Activated gamma-delta T cell treated with anti-CD3 and anti-CD28 coated beads, Interleukin-2, amount 50 U/mL, for 16 hours (primary cell): ENCODE measurements around the gene PPM1G.
"Not testable (repeated sequence)": the region's sequence is repeated elsewhere in the genome, so short reads cannot be mapped to it uniquely, and the experiment has no call there.

Experiments used
- DNase-seq: peaks from one replicate; pipeline ENCODE4 v3.0.0-alpha.2; 2020; ENCODE audit warnings: low read depth

Gene PPM1G

DNA sequence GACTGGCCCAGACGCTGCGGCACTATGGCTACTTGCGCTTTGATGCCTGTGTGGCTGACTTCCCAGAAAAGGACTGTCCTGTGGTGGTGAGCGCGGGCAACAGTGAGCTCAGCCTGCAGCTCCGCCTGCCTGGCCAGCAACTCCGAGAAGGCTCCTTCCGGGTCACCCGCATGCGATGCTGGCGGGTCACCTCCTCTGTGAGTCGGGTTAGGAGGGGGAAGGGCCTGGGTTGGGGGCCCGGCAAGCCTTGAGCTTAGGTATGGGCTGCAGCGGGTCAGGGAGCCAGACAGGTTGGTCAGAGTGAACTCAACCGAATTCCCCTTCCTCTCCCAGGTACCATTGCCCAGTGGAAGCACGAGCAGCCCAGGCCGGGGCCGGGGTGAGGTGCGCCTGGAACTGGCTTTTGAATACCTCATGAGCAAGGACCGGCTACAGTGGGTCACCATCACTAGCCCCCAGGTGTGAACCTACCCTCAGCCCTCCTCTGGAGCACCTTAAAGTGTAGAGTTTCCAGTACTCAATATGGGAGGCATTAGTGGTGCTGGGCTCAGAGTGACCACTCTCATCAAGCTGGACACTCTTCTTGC, 33.8 kb downstream of the PPM1G start:
- DNase-seq: no peak

- DNase-seq: no peak
Measured at GRCh38 chr2:27373567-27373966, 35.8 kb downstream of the PPM1G start.

DNA sequence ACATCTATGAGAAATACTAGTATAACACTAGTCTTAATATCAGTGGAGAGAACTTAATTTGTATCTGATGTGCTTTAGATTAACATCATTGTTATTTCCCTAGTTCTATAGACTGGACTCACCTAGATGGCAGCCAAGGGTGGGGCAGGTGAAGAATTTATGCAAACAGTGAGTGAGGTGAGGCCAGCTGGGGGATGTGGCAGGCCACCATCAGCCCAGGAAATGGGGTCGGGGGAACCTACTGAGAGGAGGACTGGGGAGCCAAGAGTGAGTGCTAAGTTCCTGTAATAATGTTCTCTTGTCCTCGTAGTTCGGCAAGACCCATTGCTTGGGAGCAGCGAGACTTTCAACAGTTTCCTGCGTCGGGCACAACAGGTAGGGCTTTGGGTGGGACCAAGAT, 36.5 kb downstream of the PPM1G start:
- DNase-seq: no peak

- DNase-seq: no peak
Measured at GRCh38 chr2:27370816-27371620, 38.4 kb downstream of the PPM1G start.

DNA sequence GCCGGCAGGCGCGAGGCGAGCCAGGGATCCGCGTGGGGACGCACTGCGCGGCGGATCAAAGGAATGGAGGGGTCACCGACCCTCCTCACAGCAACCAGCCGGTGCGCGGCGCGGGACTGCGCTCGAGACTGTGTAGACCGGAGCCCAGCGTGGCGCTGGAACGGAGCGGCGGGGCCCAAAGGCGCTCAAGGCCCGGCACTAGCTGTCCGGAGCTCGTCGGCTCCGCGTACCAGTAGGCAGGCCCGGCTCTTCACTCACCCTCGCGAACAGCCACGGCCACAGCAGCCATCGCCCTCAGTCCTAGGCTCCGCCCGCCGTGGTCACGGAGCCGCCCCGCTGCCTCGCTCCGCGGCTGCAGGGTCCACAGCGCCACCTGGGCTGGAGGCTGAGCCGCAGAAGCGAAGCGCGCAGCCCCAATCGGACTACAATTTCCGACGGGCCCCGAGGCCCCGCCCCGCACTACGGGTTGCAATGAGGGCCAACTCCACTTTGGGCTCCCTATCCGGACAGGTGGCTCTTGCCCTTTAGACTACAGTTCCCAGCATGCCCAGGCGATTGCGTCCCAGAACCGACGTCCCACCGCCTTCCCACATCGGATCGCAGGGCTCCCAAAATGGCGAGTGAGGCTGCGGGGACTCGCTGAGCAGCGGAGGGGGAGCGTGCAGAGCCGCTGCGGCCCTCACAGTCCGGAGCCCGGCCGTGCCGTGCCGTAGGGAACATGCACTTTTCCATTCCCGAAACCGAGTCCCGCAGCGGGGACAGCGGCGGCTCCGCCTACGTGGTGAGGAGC, 39.2 kb downstream of the PPM1G start, which contains the start of the genes EIF2B4 and SNX17:
Gene EIF2B4 (minus strand): TSS at position 313 of the 790 bp plus-strand sequence. CDS start 24 bp downstream, at position 289.
Gene SNX17 (plus strand): TSS at position 591 of the 790 bp plus-strand sequence. CDS start 128 bp downstream, at position 719.
- DNase-seq: peak; percentile 99

DNA sequence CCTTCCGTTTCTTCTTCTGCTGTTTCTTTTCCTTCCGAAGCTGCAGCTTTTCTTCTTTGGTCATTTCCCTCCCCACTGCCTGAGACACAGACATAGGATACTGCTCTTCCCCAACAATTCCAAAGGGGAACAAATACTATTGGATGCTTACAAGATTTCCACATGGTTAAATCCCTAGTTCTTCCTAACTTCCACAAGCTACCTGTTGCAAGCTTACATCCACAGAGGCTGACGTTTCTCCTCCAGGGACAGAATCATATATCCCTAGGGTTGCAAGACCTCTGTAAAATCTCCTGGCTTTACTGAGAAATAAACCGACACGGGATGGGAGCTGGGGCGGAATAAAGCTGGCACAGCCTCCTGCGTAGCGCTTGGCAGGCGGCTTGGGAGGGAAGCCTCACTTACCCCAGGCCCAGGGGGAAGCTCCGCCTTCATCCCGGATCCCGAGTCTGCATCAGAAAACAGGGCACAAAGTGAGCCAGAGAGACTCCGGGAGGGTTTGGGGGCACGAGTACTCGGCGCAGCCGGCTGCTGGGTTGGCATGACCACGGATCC, 39.8 kb downstream of the PPM1G start:
- no peak for DNase-seq

GRCh38 chr2:27363933-27364332, 45.5 kb downstream of the PPM1G start:
- DNase-seq: no peak

DNA sequence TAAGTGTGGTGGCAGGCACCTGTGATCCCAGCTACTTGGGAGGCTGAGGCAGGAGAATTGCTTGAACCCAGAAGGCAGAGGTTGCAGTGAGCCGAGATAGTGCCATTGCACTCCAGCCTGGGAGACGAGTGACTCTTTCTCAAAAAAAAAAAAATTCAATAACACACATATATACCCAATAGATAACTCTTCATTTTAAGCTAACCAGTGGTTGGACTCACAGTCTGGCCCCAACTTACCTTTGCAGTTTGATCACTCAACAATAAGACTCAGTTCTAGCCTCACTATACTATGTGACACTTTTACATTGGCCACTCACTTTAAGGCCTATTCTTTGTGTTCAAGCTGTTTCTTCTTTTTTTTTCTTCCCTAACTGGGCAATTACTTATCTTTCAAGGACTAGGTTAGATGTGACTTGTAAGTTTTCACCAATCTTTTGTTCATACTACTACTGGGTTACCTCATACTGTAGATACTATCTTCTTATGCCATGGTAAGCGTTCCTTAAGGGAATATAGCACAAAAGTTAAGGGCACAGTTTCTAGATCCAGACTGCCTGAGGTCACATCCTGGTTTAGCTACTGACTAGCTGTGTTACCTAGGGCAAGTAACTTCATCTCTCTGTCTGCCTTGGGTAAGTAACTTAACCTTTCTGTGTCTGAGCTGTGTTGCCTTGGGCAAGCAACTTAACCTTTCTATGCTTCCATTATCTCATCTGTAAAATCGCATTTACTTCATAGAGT, 46.5 kb downstream of the PPM1G start:
- no peak for DNase-seq

GRCh38 chr2:27356382-27357181, 52.8 kb downstream of the PPM1G start, which contains the start of gene GTF3C2:
Gene GTF3C2, minus strand, starts transcription at chr2:27356764. Its CDS starts 13,210 bp downstream, at chr2:27343554.
- peak; percentile 91 for DNase-seq

DNA sequence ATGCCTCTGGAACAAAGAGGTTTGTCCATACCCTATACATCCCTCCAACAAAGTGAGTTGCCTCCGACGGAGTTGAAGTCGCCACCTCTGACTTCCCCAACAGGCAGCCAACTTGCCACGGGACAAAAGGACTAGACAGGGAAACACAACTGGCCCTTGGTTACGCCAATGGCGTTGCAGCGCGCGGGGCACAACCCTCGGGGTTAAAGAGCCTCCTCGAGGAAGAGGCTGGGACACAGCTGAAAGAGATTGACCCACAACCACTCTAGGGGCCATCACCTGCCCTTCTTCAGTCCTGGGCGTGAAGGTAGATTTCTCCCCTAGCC, 53.4 kb downstream of the PPM1G start:
- DNase-seq: no peak

DNA sequence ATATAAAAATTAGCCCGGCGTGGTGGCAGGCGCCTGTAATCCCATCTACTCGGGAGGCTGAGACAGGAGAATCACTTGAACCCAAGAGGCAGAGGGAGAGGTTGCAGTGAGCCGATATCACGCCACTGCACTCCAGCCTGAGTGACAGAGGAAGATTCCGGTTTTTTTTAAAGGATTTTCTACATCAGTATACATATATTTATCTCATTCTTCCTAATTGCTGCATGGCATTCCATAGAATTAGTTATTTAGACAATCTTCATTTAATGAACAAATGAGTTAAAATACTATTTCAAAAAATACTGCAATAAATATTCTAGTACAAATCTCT, 54.8 kb downstream of the PPM1G start:
- DNase-seq: no peak

GRCh38 chr2:27353762-27354596, 55.4 kb downstream of the PPM1G start:
- DNase-seq: no peak

GRCh38 chr2:27353386-27353761, 56.0 kb downstream of the PPM1G start:
- not testable (repeated sequence) for DNase-seq

DNA sequence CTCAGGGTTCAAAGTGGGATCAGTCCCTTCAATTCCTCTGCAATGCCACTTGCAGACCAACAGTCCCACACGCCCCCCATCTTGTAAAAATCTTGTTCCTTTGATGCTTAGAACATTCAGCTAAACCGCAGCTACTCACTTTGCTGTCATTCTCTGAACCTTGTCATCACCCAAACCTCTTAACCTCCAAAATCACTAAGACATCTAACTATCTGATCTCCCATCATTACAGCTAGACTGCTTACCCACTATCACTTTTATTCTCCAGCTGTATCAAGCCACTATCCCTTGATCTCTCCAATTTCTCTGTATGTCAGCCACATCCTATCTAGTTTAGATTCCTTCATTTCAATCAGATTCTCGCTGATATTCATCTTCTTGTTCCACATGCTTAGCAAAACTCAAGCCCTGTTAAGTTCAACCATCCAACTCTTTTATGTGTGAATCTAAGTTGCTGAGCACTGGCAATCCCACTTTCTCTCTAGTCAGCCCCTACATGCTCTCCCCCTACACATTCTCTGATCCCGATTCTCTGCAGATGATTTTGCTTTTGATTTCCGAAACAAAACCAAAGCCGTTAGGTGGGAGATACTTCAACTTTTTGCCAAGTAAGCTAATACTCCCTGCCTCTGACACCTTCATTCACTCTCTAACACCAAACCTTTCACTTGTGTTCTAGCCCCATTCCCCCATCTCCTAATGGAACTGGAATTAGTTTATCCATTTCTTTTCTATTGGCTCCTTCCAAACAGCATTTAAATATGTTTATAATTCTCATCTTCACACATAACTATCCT, 57.4 kb downstream of the PPM1G start:
- no peak for DNase-seq

DNA sequence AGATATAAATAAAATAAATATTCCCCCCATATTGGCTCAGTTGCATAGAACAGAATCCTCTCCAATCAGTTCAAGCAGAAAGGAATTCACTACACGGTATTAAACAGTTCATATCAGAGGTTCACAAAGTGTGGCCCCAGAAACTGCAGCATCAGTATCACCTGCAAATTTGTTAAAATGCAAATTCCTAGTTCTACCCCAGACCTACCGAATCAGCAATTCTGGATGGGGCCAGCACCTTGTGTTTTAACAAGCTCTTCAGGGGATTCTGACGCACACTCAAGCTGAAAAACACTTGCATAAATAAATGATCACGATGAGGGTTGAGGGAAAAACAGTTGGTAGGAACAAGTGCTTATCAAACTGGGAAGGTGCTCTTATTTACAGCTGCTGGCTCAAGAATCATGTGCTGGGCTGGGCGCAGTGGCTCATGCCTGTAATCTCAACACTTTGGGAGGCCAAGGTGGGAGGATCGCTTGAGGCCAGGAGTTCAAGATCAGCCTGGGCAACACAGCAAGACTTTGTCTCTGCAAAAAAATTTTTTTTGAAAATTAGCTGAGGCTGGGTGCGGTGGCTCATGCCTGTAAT, 59.2 kb downstream of the PPM1G start:
- no peak for DNase-seq

DNA sequence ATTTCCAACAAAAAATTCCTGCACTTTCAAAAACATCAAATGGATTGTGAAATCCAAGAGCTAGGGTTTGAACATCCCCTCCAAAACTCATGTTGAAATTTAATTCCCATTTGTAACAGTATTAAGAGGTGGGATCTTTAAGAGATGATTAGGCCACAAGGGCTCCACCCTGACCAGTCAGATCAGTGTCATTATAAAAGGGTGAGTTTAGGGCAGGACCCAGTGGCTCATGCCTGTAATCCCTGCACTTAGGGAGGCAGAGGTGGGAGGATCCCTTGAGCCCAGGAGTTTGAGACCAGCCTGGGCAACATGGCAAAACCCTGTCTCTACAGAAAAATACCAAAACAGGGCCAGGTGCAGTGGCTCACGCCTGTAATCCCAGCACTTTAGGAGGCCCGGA, 61.8 kb downstream of the PPM1G start:
- no peak for DNase-seq

- no peak for DNase-seq
Measured at GRCh38 chr2:27336173-27336572, 73.2 kb downstream of the PPM1G start.

DNA sequence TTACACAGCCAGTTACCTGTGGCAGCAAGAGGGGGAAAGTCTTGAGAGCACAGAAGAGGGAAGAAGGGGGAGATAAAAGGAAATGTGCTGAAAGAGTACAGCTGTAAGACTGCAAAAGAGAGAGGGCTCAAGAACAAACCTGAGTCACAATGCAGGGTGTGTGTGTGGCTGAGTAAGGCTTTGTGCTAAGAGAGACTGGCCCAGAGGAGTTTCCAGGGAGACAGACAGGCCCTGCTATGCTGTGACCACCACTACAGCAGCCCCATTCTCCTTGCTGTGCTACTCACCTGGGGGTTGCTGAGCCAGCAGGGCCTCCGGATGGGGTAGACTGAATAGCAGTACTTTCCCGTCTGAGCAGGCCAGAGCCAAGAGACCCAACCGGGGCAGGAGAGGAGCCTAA, 74.1 kb downstream of the PPM1G start:
- no peak for DNase-seq
